Anterior cingulate cortex (tissue), 58 donors: Measurements from ENCODE around the gene RENBP.
A peak's percentile ranks its signal among the peaks of the same experiment; 100 is the strongest.

ENCODE experiments used
- DNase-seq, 58 donors: peaks; one replicate each; lab custom pipeline; 2025; lab: John Stamatoyannopoulos, UW

The RENBP gene

GRCh38 chrX:153956044-153956907 lies 11.8 kb upstream of the RENBP start:
- peak in 1 of 58 donors; percentile 1 for DNase-seq

- DNase-seq: no peak
Measured at GRCh38 chrX:153955228-153955732, 10.8 kb upstream of the RENBP start.

- no peak for DNase-seq
Measured at GRCh38 chrX:153954558-153955227, 10.2 kb upstream of the RENBP start.

GRCh38 chrX:153953892-153954557 lies 9.6 kb upstream of the RENBP start:
- no peak for DNase-seq

- DNase-seq: peak in 49 of 58 donors; percentile 5 to 72 (median 42)
Measured at GRCh38 chrX:153953342-153953830, 8.9 kb upstream of the RENBP start.

GRCh38 chrX:153952373-153953026 lies 8.1 kb upstream of the RENBP start:
- DNase-seq: no peak

- no peak for DNase-seq
Measured at GRCh38 chrX:153951683-153952372, 7.4 kb upstream of the RENBP start.

GRCh38 chrX:153950127-153950526 lies 5.7 kb upstream of the RENBP start:
- DNase-seq: no peak

GRCh38 chrX:153948847-153949805 lies 4.7 kb upstream of the RENBP start:
- peak in 4 of 58 donors; percentile 2 to 19 (median 6) for DNase-seq

- DNase-seq: no peak
Measured at GRCh38 chrX:153948002-153948466, 3.6 kb upstream of the RENBP start.

GRCh38 chrX:153947009-153947769 lies 2.7 kb upstream of the RENBP start:
- DNase-seq: peak in 38 of 58 donors; percentile 1 to 70 (median 30)

- DNase-seq: no peak
Measured at GRCh38 chrX:153945956-153946943, 1.8 kb upstream of the RENBP start.

- DNase-seq: no peak
Measured at GRCh38 chrX:153944800-153945150, 332 bp upstream of the RENBP start.

GRCh38 chrX:153941336-153942252 lies 2.8 kb downstream of the RENBP start:
- no peak for DNase-seq

GRCh38 chrX:153939573-153939972 lies 4.9 kb downstream of the RENBP start:
- DNase-seq: no peak
